ENCODE results near the gene LPAR1.

GRCh38 chr9:110846215-110846614 lies 192.1 kb downstream of the LPAR1 start:
- TF ChIP-seq FOXK2 (IDR thresholded peaks at IDR 0.05) (no peak), HDGF (IDR thresholded peaks at IDR 0.05; ENCODE audit: borderline replicate concordance) (no peak), ELF4 (IDR thresholded peaks at IDR 0.05) (no peak), TARDBP (IDR thresholded peaks at IDR 0.05) (no peak), SUZ12 (IDR thresholded peaks at IDR 0.05) (no peak), SP1 (IDR thresholded peaks at IDR 0.05) (no peak), L3MBTL2 (conservative IDR thresholded peaks at IDR 0.05) (no peak), FOXM1 (IDR thresholded peaks at IDR 0.05; ENCODE audit: borderline replicate concordance) (no peak), ARNT (IDR thresholded peaks at IDR 0.05) (no peak), BHLHE40 (IDR thresholded peaks at IDR 0.05; ENCODE audit: borderline replicate concordance) (no peak), ZNF384 (IDR thresholded peaks at IDR 0.05) (no peak), FOXA1 (IDR thresholded peaks at IDR 0.05) (no peak), NFRKB (IDR thresholded peaks at IDR 0.05) (no peak), LEF1 (IDR thresholded peaks at IDR 0.05; ENCODE audit: borderline replicate concordance) (no peak)
